Cerebellar nuclear complex (tissue), 1 donor: ENCODE measurements around the gene TUBGCP6.

Source experiments
- DNase-seq, 2 experiments: peaks; one replicate each; lab custom pipeline; 2025; lab: John Stamatoyannopoulos, UW

Gene TUBGCP6

GRCh38 chr22:50250555-50251476 is 6.0 kb upstream of the TUBGCP6 start, which contains the start of gene HDAC10:
TSS of gene HDAC10 (minus strand) at chr22:50251265. CDS start at chr22:50251032, 233 bp downstream.
- DNase-seq, result no peak

GRCh38 chr22:50250249-50250554 is 5.4 kb upstream of the TUBGCP6 start:
- no peak for DNase-seq

GRCh38 chr22:50249341-50250248 is 4.8 kb upstream of the TUBGCP6 start:
- no peak for DNase-seq

- no peak for DNase-seq
These were observed 3.6 kb upstream of the TUBGCP6 start for GRCh38 chr22:50248196-50249081.

- DNase-seq, result no peak
These were observed 2.9 kb upstream of the TUBGCP6 start for GRCh38 chr22:50247748-50248147.

- DNase-seq, result no peak
These were observed 1.7 kb upstream of the TUBGCP6 start for GRCh38 chr22:50246242-50247175.

GRCh38 chr22:50245214-50246072 is 620 bp upstream of the TUBGCP6 start:
- DNase-seq, result no peak

GRCh38 chr22:50243685-50244419 is 971 bp downstream of the TUBGCP6 start:
- no peak for DNase-seq

- no peak for DNase-seq
These were observed 2.3 kb downstream of the TUBGCP6 start for GRCh38 chr22:50242406-50242949.

GRCh38 chr22:50238755-50239154 is 6.1 kb downstream of the TUBGCP6 start:
- no peak for DNase-seq

GRCh38 chr22:50236731-50237409 is 8.0 kb downstream of the TUBGCP6 start:
- DNase-seq, result no peak

GRCh38 chr22:50233223-50233622 is 11.6 kb downstream of the TUBGCP6 start:
- no peak for DNase-seq

- DNase-seq, result no peak
These were observed 12.2 kb downstream of the TUBGCP6 start for GRCh38 chr22:50232481-50233151.

GRCh38 chr22:50229370-50229769 is 15.5 kb downstream of the TUBGCP6 start:
- DNase-seq, result no peak

- no peak for DNase-seq
These were observed 16.5 kb downstream of the TUBGCP6 start for GRCh38 chr22:50228366-50228765.

GRCh38 chr22:50227579-50228215 is 17.1 kb downstream of the TUBGCP6 start:
- no peak for DNase-seq

GRCh38 chr22:50226875-50227165 is 18.0 kb downstream of the TUBGCP6 start:
- DNase-seq, result no peak
